DOHH2 (cell line): ENCODE data around the gene MPND.

Experiments used
- H3F3A ChIP-seq: fragments of 200-600 bp; sonication (generic), shearing (Covaris generic); 2 replicates; pipeline ENCODE4 v1.6.0; 2016; ENCODE audit warnings: antibody characterized with exemption, mild to moderate bottlenecking; ENCODE audit not compliant: control insufficient read depth, insufficient read depth
- H3K27ac ChIP-seq: fragments of 200-600 bp; sonication (generic); 2 replicates; pipeline ENCODE4 v1.5.1; 2014; ENCODE audit warnings: low read depth, mild to moderate bottlenecking, low read length, moderate library complexity
- H3K27me3 ChIP-seq: fragments of 200-600 bp; sonication (generic); 2 replicates; pipeline ENCODE4 v1.6.1; 2014; ENCODE audit warnings: mild to moderate bottlenecking, low read length, mixed read lengths; ENCODE audit not compliant: control insufficient read depth
- H3K36me3 ChIP-seq: fragments of 200-600 bp; sonication (generic); 2 replicates; pipeline ENCODE4 v1.6.1; 2014; ENCODE audit warnings: mild to moderate bottlenecking, low read length, moderate library complexity, mixed read lengths; ENCODE audit not compliant: control insufficient read depth
- H3K4me1 ChIP-seq: fragments of 200-600 bp; sonication (generic); 2 replicates; pipeline ENCODE4 v1.6.1; 2014; ENCODE audit warnings: mild to moderate bottlenecking, low read length, mixed read lengths; ENCODE audit not compliant: control insufficient read depth
- H3K4me2 ChIP-seq: fragments of 200-600 bp; sonication (generic); 2 replicates; pipeline ENCODE4 v1.6.0; 2014; ENCODE audit warnings: mild to moderate bottlenecking, low read length, moderate library complexity
- H3K4me3 ChIP-seq: fragments of 200-600 bp; sonication (generic); 2 replicates; pipeline ENCODE4 v1.5.1; 2014; ENCODE audit warnings: mild to moderate bottlenecking, low read length, mixed read lengths
- H3K79me2 ChIP-seq: fragments of 200-600 bp; sonication (generic); 2 replicates; pipeline ENCODE4 v1.6.1; 2014; ENCODE audit warnings: mild to moderate bottlenecking, low read length, mixed read lengths; ENCODE audit not compliant: control insufficient read depth
- H3K9me2 ChIP-seq: fragments of 200-600 bp; sonication (generic); replicated peaks from 2 replicates; pipeline ENCODE4 v1.6.1; 2014; ENCODE audit warnings: mild to moderate bottlenecking, low read length, mixed read lengths; ENCODE audit not compliant: control insufficient read depth
- H3K9me3 ChIP-seq: fragments of 200-600 bp; sonication (generic); 2 replicates; pipeline ENCODE4 v1.6.1; 2014; ENCODE audit warnings: antibody characterized with exemption, low read length, mixed read lengths; ENCODE audit not compliant: control insufficient read depth, insufficient read depth
- H4K20me1 ChIP-seq: fragments of 200-600 bp; sonication (generic); 2 replicates; pipeline ENCODE4 v1.6.0; 2014; ENCODE audit warnings: low read depth, mild to moderate bottlenecking, antibody characterized with exemption, low read length, moderate library complexity; ENCODE audit not compliant: control insufficient read depth, insufficient read depth
- CTCF ChIP-seq: fragments of 200-600 bp; sonication (generic); IDR thresholded peaks from one replicate; pipeline ENCODE4 v1.5.1; 2014; ENCODE audit warnings: antibody characterized with exemption, mild to moderate bottlenecking, low read depth, low read length; ENCODE audit not compliant: poor library complexity, severe bottlenecking
- EZH2phosphoT487 ChIP-seq: fragments of 200-600 bp; sonication (generic); IDR thresholded peaks from 2 replicates; pipeline ENCODE4 v1.6.1; 2017; ENCODE audit warnings: borderline replicate concordance, mild to moderate bottlenecking, antibody characterized with exemption, low read length, moderate library complexity, mixed read lengths

Gene MPND

DNA sequence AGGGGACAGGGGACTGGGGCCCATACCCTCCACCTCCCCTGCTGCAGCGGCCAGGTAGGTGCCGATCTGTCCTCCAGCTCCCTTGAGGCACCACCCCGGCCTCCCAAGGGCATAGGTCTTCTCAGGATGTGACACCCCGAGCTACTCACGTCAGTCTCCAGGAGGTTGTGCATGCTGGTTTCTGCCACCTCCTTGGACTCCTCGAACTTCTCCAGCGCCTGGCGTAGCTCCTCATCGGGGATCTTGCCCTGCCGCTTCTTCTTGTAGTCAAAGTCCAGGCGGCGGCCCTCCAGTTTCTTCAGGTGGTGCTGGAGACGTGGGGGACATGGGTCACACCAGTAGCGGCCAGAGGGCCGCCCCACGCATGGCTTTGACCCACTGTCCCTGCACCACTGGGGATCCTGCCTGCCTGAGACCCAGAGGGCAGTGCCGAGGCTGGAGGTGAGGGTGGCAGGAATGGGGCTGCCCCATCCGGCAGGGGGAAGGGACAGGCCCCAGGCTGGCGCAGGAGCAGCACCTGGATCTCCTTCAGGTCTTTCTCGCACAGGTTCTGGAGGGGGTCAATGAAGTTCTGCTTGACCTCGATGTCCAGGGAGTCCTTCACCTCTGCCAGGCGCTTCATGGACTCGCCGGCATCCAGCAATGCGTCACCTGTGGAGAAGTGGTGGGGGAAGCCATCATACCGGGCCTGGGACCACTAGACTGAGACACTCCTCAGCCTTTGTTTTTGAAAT, 20.4 kb downstream of the MPND start:
- no peaks in the 10 kb centered on the region for H3K9me3 ChIP-seq
- H3K27me3 ChIP-seq = no peaks in the 10 kb centered on the region
- no peaks in the 10 kb centered on the region for H4K20me1 ChIP-seq
- H3K4me3 ChIP-seq = no peak overlapping the region
- TF ChIP-seq CTCF (no peak), EZH2phosphoT487 (no peak)
- peaks cover 74% of the 10 kb centered on the region for H3K36me3 ChIP-seq
- H3K9me2 ChIP-seq = no peaks in the 10 kb centered on the region
- H3K79me2 ChIP-seq = peaks cover 9% of the 10 kb centered on the region
- no peaks in the 10 kb centered on the region for H3F3A ChIP-seq
- no peak overlapping the region for H3K27ac ChIP-seq
- peaks cover 9% of the 10 kb centered on the region for H3K4me1 ChIP-seq
- no peak overlapping the region for H3K4me2 ChIP-seq

GRCh38 chr19:4365341-4365740, 22.0 kb downstream of the MPND start:
- Histone ChIP-seq H3F3A (0 out of 2 replicates have a peak, but pooled peaks cover 3% of the 10 kb centered on the region), H3K9me2 (no peaks in the 10 kb centered on the region), H3K4me3 (no peak overlapping the region), H3K27ac (no peak overlapping the region), H3K4me1 (peaks cover 25% of the 10 kb centered on the region), H3K79me2 (peaks cover 17% of the 10 kb centered on the region), H3K9me3 (no peaks in the 10 kb centered on the region), H4K20me1 (0 out of 2 replicates have a peak, but pooled peaks cover 4% of the 10 kb centered on the region), H3K4me2 (no peak overlapping the region), H3K36me3 (peaks cover 64% of the 10 kb centered on the region), H3K27me3 (no peaks in the 10 kb centered on the region)
- TF ChIP-seq EZH2phosphoT487 (no peak), CTCF (no peak)

- no peak overlapping the region for H3K4me2 ChIP-seq
- H3K36me3 ChIP-seq = peaks cover 60% of the 10 kb centered on the region
- H3K9me3 ChIP-seq = no peaks in the 10 kb centered on the region
- no peak for TF ChIP-seq EZH2phosphoT487
- H3K27ac ChIP-seq = no peak overlapping the region
- no peaks in the 10 kb centered on the region for H3K27me3 ChIP-seq
- H3F3A ChIP-seq = 0 out of 2 replicates have a peak, but pooled peaks cover 3% of the 10 kb centered on the region
- H4K20me1 ChIP-seq = peaks cover 10% of the 10 kb centered on the region; the same call in 1 of the 2 replicates
- H3K9me2 ChIP-seq = no peaks in the 10 kb centered on the region
- H3K4me3 ChIP-seq = no peak overlapping the region
- peaks cover 24% of the 10 kb centered on the region for H3K79me2 ChIP-seq
- H3K4me1 ChIP-seq = peaks cover 32% of the 10 kb centered on the region
Measured at GRCh38 chr19:4365791-4366665, 22.7 kb downstream of the MPND start.
